GM19468 (cell line): ENCODE data around the gene WWOX.

Source experiments
- ATAC-seq: cut with Tn5 transposase; IDR thresholded peaks from one replicate; pipeline ENCODE4 v1.9.1; 2021; ENCODE audit warnings: mild to moderate bottlenecking, moderate library complexity, moderate number of reproducible peaks; ENCODE audit not compliant: unreplicated experiment; ENCODE audit errors: extremely low read depth

Gene WWOX

DNA sequence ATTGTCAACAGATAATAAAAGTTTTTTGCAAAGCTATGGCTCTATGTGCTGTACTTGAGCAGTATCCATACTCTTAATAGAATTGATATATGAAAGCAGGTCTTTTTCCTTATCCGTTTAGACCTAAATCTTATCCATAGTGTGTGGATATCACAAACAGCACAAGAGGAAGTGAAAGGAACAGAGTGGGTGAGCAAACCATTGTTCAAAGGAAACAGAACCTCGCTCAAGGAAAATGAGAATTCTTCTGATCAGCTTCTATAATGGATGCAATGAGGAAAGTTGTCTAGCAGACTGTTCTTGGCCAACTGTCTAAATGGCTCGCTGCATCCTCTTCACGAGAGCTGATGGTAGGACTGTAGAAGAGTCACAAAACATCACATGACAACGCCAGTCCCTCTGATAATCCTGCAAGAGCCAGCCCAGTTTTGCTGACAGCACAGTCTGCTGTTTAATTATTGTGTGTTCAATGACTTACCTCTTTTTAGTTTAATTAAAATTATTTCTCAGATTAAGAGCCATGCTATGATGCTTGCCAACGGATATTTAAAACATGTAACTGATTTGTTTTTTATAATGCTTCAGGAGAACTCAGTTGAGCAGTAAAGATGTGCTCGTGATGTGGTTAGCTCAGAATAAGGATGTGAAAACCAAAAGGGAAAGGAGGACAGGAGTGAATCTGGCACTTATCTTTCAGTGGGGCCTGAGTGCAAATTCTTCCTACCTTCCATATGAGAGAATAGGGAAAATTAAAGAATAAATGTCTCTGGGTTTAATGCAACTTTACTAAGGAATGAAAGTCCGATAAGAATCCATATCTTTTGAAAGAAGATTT is 38.5 kb downstream of the WWOX start:
- no peak for ATAC-seq

- no peak for ATAC-seq
Measured at GRCh38 chr16:78140818-78141466, 41.5 kb downstream of the WWOX start.

- ATAC-seq = no peak
Measured at GRCh38 chr16:78142788-78143187, 43.3 kb downstream of the WWOX start.

DNA sequence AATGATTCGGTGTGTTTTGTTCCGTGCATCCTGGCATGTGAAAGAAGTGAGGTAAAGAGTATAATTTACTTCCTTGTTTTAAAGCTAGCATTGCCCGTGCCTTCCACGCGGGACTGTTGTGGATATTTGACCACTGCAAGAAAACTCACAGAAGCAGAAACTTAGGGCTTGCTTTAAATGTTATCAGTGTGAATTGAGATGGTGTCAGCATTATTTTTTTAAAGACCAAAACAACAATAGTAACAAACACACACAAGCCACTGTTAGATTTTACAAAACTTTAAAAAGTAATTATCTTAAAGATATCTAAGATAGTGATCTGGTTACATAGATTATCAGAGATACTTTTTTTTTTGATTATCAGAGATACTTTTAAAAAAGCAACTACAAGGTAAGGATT is 47.4 kb downstream of the WWOX start:
- ATAC-seq = no peak

DNA sequence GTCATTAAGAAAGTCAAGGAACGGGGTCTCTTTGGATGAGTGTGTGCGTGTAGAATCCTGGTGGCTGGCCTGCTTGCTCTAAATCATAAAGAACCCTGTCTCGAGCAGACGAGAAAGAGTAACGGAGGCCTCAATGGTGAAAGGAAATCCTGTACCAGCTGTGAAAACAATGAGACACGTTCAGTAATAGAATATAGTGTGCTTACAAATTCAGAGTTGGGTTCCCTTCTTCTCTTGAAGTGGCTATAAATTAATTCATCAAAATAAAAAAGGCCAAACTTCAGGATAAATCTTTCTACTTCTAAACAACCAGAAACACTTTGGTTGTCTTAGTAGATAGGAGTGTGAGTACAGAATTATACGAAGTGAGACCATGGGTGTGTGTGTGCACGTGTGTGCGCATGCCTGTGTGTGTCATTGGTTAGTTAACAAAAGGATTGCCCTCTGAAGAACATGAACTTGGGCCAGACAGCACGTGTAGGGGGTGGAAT is 48.5 kb downstream of the WWOX start:
- no peak for ATAC-seq

DNA sequence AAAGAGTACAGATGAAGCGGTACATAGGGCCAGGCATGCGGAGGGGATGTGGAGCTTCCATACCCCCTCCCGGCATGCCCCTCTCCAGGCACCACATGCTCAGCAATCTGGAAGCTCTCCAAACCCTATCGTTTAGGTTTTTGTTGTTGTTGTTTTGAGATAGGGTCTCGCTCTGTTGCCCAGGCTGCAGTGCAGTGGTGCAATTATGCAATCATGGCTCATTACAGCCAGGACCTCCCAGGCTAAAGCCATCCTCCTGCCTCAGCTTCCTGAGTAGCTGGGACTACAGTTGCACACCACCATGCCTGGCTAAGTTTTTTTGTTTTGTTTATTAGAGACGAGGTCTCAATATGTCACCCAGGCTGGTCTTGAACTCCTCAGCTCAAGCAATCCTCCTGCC is 50.8 kb downstream of the WWOX start:
- ATAC-seq = no peak

GRCh38 chr16:78154729-78155461 is 55.4 kb downstream of the WWOX start:
- no peak for ATAC-seq

DNA sequence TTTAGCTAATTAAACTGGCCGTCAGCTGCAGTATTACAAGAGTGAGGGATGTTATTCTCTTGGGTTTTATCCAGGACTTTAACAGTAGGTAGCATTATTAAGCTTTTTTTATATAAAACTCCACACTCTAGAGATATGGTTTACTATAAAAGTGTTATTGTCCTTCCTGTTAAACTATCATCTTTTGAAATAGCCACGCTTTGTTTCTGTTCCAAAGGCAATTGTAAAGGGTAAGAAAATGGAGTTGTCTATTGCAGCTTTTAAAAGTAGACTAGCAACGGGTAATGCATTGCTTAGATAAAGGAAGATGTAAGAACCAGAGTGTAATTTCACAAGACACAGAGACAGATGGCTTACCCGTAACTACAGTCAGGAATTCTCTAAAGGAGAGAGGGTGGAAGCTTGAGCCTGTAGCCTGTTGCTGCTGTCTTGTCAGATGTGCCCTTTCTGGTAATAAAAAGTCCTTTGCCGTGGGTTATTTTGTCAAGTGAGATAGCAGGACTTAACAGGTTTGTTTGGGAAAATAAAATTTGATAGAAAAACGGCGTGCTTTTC is 56.4 kb downstream of the WWOX start:
- ATAC-seq = no peak

DNA sequence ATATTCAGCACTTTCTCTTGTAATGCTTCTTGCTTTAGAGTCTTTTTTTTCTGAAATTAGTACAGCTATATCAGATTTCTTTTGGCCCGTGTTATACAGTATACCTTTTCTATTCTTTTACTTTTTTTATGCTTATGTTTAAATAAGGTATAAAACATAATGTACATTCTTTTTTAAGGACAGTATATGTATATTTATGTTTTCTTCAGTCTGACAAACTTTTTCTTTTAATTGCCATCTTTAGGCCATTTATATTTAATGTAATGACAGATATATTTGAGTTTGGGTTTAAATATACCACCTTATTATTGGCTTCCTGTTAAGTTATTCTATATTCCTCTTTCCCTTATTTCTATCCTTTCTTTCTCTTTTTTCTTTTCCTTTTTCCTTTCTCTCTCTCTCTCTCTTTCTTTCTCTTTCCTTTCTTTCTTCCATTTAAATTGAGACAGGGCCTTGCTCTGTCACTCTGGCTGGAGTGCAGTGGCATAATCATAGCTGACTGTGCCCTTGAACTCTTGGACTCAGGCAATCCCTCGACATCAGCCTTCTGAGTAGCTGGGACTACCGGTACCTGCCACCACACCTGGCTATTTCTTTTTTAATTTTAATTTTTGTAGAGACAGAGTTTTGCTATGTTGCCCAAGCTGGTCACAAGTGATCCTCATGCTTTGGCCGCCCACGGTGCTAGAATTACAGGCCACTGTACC is 61.7 kb downstream of the WWOX start:
- ATAC-seq = no peak

DNA sequence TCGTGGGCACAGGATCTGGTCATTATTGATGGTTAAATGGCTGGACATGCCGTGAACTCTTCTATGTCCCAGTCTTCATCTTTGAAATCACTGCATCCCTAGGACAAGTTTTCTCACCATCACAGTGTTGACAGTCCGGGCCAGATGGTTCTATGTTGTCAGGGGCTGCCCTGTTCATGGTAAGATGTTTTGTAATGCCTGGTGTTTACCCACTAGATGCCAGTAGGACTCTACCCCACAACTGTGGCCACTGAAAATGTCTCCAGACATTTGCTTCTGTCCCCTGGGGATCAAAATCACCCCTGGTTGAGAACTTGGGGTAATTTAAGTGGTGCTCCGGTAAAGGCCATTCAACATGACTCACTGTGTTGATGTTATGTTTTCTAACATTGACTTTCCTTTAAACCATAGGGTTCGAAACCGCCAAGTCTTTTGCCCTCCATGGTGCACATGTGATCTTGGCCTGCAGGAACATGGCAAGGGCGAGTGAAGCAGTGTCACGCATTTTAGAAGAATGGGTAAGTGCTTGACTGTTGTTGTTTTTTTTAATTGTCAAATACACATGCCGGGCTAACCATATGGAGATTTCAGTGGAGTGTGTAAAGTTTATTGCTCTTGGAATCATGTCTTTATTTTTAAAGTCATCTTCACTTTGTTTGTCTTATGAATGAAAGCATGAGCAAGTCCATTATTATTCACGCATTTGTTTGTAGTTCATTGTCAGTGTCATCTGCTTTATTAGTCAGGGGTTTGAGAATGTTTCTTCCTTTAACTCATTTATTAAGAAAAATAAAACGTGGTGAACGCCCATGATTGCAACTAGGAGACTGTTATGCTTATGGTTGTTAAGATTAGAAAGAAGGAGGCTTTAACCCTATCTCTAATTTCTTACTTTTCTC is 64.6 kb downstream of the WWOX start:
- ATAC-seq = no peak

GRCh38 chr16:78170494-78170933 is 71.1 kb downstream of the WWOX start:
- no peak for ATAC-seq

DNA sequence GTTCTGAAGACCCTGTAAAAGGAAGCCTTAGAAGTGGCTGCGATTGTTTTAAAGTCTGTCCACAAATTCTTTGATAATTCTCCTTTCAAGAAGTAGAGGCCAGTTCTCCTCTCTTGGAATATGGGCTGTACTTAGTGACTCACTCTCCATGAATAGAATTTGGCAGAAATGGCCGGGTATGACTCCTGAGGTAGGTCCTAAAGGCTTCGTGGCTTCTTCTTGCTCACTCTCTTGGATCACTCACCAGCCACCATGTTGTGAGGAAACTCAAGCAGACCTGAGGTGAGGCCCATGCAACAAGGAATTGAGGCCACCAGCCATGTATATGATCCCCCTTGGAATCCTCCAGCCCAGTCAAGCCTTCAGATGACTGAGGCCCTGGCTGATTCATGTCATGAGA is 75.8 kb downstream of the WWOX start:
- ATAC-seq = no peak

GRCh38 chr16:78176435-78176834 is 77.0 kb downstream of the WWOX start:
- ATAC-seq = no peak

DNA sequence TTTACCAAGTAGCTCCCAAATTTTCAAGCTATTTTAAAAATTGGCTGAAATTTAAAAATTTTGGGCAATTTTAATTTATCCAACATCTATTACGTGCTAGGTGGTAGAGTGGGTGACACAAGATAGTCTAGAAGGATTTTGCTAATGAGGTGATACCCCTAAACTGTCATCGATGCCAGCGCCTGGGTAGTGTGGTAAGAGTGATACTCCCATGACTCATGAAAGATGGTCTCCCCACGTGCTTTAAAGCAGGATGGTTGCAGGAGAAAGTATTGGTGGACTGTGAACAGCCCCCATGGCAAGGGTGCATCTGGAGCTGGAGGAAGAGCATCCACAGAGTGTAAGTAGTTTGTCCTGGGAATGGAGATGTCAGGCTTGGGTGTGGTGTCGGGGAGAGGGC is 77.8 kb downstream of the WWOX start:
- ATAC-seq = no peak

- no peak for ATAC-seq
Measured at GRCh38 chr16:78177987-78178386, 78.5 kb downstream of the WWOX start.

DNA sequence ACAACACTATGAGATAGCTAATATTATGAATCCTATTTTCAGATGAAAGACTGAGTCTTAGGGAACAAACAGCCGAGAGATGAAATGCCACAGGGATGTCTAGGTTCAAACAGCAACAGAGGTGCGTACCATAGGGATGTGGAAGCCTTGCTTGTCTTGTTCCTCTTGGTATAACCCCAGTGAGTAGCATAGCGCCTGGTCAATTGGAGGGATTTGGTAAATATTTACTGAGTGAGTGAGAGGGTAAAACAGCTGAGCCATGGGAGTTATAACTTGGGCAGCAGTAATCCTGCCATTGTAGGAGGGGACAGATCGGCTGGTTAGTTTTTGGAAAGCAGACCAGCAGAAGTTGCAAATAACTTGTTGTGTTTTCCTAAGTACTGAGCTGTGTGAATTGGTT is 80.2 kb downstream of the WWOX start:
- ATAC-seq = no peak

- ATAC-seq = no peak
Measured at GRCh38 chr16:78180349-78180748, 80.9 kb downstream of the WWOX start.

- ATAC-seq = no peak
Measured at GRCh38 chr16:78183437-78184237, 84.2 kb downstream of the WWOX start.
